GM19395 (cell line): ENCODE measurements around the gene LZTFL1.
"Not testable (repeated sequence)": the region's sequence is repeated elsewhere in the genome, so short reads cannot be mapped to it uniquely, and the experiment has no call there.

ENCODE experiments used
- ATAC-seq: cut with Tn5 transposase; IDR thresholded peaks from one replicate; pipeline ENCODE4 v1.9.1; 2021; ENCODE audit warnings: mild to moderate bottlenecking, moderate library complexity; ENCODE audit not compliant: unreplicated experiment

The LZTFL1 gene

GRCh38 chr3:45865563-45865962, 23.6 kb upstream of the LZTFL1 start:
- ATAC-seq, result no peak

GRCh38 chr3:45864760-45865519, 23.0 kb upstream of the LZTFL1 start:
- peak; percentile 68 for ATAC-seq

- peak; percentile 69 for ATAC-seq
Measured at GRCh38 chr3:45861043-45861719, 19.3 kb upstream of the LZTFL1 start.

- no peak for ATAC-seq
Measured at GRCh38 chr3:45860481-45860880, 18.6 kb upstream of the LZTFL1 start.

GRCh38 chr3:45858809-45859543, 17.1 kb upstream of the LZTFL1 start:
- ATAC-seq, result no peak

GRCh38 chr3:45857024-45857423, 15.1 kb upstream of the LZTFL1 start:
- not testable (repeated sequence) for ATAC-seq

- not testable (repeated sequence) for ATAC-seq
Measured at GRCh38 chr3:45856323-45856722, 14.4 kb upstream of the LZTFL1 start.

- ATAC-seq, result peak; percentile 54
Measured at GRCh38 chr3:45852828-45853227, 10.9 kb upstream of the LZTFL1 start.

- no peak for ATAC-seq
Measured at GRCh38 chr3:45848392-45848791, 6.5 kb upstream of the LZTFL1 start.

- no peak for ATAC-seq
Measured at GRCh38 chr3:45844616-45845015, 2.7 kb upstream of the LZTFL1 start.

GRCh38 chr3:45842851-45843625, 1.1 kb upstream of the LZTFL1 start:
- no peak for ATAC-seq

GRCh38 chr3:45841420-45841756, 531 bp downstream of the LZTFL1 start:
- peak; percentile 25 for ATAC-seq

- no peak for ATAC-seq
Measured at GRCh38 chr3:45838466-45838865, 3.5 kb downstream of the LZTFL1 start.

GRCh38 chr3:45832699-45833098, 9.2 kb downstream of the LZTFL1 start:
- no peak for ATAC-seq

- no peak for ATAC-seq
Measured at GRCh38 chr3:45830121-45830520, 11.8 kb downstream of the LZTFL1 start.

GRCh38 chr3:45826908-45827307, 15.0 kb downstream of the LZTFL1 start:
- ATAC-seq, result no peak

GRCh38 chr3:45826321-45826720, 15.6 kb downstream of the LZTFL1 start:
- no peak for ATAC-seq

GRCh38 chr3:45821127-45821526, 20.8 kb downstream of the LZTFL1 start:
- no peak for ATAC-seq

- ATAC-seq, result no peak
Measured at GRCh38 chr3:45819543-45819942, 22.4 kb downstream of the LZTFL1 start.

GRCh38 chr3:45817831-45818522, 23.9 kb downstream of the LZTFL1 start:
- ATAC-seq, result no peak

- no peak for ATAC-seq
Measured at GRCh38 chr3:45816544-45816943, 25.4 kb downstream of the LZTFL1 start.
